Spleen (tissue), 7 donors: ENCODE results near the gene PCGF2.

ENCODE experiments used
- POLR2A ChIP-seq, 3 donors: fragments of 450-650 bp; IDR thresholded peaks; one replicate each; pipeline ENCODE4 v1.5.1; 2017; ENCODE audit warnings: antibody characterized with exemption in 3 of 3, mild to moderate bottlenecking in 1 of 3
- TF ChIP-seq, protein P1 (sequence below), 11 experiments: fragments of 200-600 bp in 7 of 11; fragments of 450-650 bp in 4 of 11; sonication (generic) in 4 of 11; IDR thresholded peaks in 8 of 11; conservative IDR thresholded peaks in 3 of 11; 1 replicate in 7 of 11; 2 replicates in 4 of 11; pipeline versions ENCODE4 v1.4.0 to v1.8.0; 2016 to 2021; ENCODE audit warnings: antibody characterized with exemption in 11 of 11, inconsistent platforms in 4 of 11, mild to moderate bottlenecking in 1 of 11
- donor health status: DM: no; HTN: no; CAD: no; lungs with moderate emphysema.
- donor health status: DM: no; HTN: no; CAD: no.
- donor health status: DM: no; HTN: no; CAD: no.

DNA sequence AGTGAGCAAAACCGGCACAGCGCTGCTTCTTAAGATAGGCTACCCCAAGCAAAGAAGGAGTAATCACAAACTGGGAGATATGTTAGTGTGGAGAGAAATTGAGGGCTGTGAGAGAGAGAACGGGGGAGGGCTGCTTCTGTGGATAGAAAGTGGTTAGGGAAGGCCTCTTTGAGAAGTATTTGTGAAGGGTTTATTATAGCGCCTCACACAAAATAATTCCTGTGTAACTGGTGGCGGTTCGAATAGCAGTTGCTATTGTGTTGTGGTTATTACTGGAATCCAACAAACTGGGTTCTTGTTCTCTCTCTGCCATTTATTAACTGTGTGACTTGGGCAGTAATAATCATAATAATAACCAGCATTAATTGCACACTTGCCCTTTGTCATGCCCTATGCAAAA lies 27.2 kb downstream of the PCGF2 start:
- TF ChIP-seq, protein P1, sequence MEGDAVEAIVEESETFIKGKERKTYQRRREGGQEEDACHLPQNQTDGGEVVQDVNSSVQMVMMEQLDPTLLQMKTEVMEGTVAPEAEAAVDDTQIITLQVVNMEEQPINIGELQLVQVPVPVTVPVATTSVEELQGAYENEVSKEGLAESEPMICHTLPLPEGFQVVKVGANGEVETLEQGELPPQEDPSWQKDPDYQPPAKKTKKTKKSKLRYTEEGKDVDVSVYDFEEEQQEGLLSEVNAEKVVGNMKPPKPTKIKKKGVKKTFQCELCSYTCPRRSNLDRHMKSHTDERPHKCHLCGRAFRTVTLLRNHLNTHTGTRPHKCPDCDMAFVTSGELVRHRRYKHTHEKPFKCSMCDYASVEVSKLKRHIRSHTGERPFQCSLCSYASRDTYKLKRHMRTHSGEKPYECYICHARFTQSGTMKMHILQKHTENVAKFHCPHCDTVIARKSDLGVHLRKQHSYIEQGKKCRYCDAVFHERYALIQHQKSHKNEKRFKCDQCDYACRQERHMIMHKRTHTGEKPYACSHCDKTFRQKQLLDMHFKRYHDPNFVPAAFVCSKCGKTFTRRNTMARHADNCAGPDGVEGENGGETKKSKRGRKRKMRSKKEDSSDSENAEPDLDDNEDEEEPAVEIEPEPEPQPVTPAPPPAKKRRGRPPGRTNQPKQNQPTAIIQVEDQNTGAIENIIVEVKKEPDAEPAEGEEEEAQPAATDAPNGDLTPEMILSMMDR (IDR thresholded peaks at IDR 0.05 in 8 of 11, conservative IDR thresholded peaks at IDR 0.05 in 3 of 11): no peak
- TF ChIP-seq POLR2A (IDR thresholded peaks at IDR 0.05): no peak
